Fibroblast of villous mesenchyme (primary cell): Measurements from ENCODE around the gene ZBTB48. TPM values are rescaled to one million over a fixed set of nuclear protein-coding genes. Genes with fewer than 3 reads are reported as not detected.

Source experiments
- DNase-seq: peaks from one replicate; pipeline ENCODE4 v3.0.0-alpha.2; 2010; ENCODE audit warnings: low read depth
- H3K4me3 ChIP-seq: 2 replicates; pipeline ENCODE4 v1.5.1; 2011; ENCODE audit warnings: low read depth, mild to moderate bottlenecking, low read length
- total RNA-seq: library from RNA; depleted of rRNA; stranded (reverse); fragments of >200 nt; gene quantifications from 2 replicates; pipeline ENCODE4 v1.2.3, GENCODE V29; 2012
- TF ChIP-seq, protein P1 (sequence below): IDR thresholded peaks from 2 replicates; pipeline ENCODE4 v1.5.1; 2012; ENCODE audit warnings: low read depth, mild to moderate bottlenecking, low read length; ENCODE audit not compliant: insufficient read depth

Gene ZBTB48
- total RNA-seq, 1 donor: 10.8 TPM

GRCh38 chr1:6623269-6623965, 43.6 kb downstream of the ZBTB48 start:
- H3K4me3 ChIP-seq: no peak overlapping the region
- DNase-seq: peak; percentile 83
- TF ChIP-seq, protein P1, sequence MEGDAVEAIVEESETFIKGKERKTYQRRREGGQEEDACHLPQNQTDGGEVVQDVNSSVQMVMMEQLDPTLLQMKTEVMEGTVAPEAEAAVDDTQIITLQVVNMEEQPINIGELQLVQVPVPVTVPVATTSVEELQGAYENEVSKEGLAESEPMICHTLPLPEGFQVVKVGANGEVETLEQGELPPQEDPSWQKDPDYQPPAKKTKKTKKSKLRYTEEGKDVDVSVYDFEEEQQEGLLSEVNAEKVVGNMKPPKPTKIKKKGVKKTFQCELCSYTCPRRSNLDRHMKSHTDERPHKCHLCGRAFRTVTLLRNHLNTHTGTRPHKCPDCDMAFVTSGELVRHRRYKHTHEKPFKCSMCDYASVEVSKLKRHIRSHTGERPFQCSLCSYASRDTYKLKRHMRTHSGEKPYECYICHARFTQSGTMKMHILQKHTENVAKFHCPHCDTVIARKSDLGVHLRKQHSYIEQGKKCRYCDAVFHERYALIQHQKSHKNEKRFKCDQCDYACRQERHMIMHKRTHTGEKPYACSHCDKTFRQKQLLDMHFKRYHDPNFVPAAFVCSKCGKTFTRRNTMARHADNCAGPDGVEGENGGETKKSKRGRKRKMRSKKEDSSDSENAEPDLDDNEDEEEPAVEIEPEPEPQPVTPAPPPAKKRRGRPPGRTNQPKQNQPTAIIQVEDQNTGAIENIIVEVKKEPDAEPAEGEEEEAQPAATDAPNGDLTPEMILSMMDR: no peak

- peak within 1 kb of the TSS; percentile 77 for H3K4me3 ChIP-seq
- DNase-seq: peak; percentile 92
- TF ChIP-seq, protein P1: no peak
Observed at GRCh38 chr1:6624710-6625583, 45.2 kb downstream of the ZBTB48 start, which contains the start of gene THAP3. TSS of gene THAP3 (plus strand) at chr1:6624868. CDS start at chr1:6625219, 351 bp downstream.

GRCh38 chr1:6625584-6626149, 45.9 kb downstream of the ZBTB48 start:
- TF ChIP-seq, protein P1: no peak
- DNase-seq: peak; percentile 40
- H3K4me3 ChIP-seq: peak overlapping the region; percentile 77

- H3K4me3 ChIP-seq: no peak overlapping the region
- TF ChIP-seq, protein P1: no peak
- DNase-seq: no peak
Observed at GRCh38 chr1:6627031-6627430, 47.2 kb downstream of the ZBTB48 start.

GRCh38 chr1:6627841-6628545, 48.2 kb downstream of the ZBTB48 start:
- no peak overlapping the region for H3K4me3 ChIP-seq
- TF ChIP-seq, protein P1: no peak
- DNase-seq: no peak

- DNase-seq: no peak
- no peak overlapping the region for H3K4me3 ChIP-seq
- TF ChIP-seq, protein P1: no peak
Observed at GRCh38 chr1:6628971-6629479, 49.2 kb downstream of the ZBTB48 start.
